ENCODE data around the gene FAM241B.
A peak's percentile ranks its signal among the peaks of the same experiment; 100 is the strongest.

The FAM241B gene

DNA sequence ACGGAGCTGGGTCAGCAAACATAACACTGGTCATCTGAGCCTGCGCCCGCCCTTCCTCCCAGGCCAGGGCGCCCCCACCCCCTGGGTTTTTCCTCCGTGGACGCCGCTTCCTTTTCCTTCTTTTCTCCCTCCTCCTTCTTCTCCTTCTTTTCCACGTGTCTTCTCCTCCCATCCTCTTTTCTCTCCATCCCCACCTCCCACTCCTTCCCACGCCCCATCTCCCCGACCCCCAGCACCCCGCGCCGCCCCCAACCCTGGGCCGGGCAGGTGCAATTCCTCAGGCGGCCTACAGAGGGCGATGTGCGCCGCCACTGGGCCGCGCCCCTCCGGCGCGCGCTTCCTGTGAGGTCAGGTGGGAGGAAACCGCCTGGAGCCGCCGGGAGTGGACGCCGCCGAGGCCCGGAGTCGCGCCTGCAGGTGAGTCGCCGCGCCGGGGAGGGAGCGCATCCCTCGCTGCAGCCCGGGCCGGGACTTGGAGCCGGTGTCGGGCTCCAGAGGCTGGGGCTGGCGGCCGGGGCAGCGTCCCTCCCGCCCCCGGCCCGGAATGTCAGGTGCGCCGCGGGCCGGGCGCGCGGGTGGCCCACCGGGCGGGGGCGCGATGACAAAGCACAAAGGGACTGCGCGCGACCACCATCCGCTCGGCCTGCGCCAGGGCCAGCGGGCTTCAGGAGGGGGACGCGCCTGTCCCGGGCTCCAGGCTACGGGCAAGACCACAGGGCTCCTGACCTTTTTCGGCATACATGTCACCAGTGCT is at the start of gene FAM241B:
TSS of gene FAM241B (plus strand) at position 351 of the 754 bp plus-strand sequence. CDS start 1,497 bp downstream, outside the sequence.
- peak; percentile 70 for DNase-seq

GRCh38 chr10:69580435-69580834 is 49.6 kb upstream of the FAM241B start:
- no peak for DNase-seq

GRCh38 chr10:69583106-69583505 is 46.9 kb upstream of the FAM241B start:
- no peak for DNase-seq

GRCh38 chr10:69584624-69585023 is 45.4 kb upstream of the FAM241B start:
- no peak for DNase-seq

GRCh38 chr10:69588358-69588757 is 41.7 kb upstream of the FAM241B start:
- DNase-seq, result no peak

- no peak for DNase-seq
Observed at GRCh38 chr10:69600761-69601330, 29.2 kb upstream of the FAM241B start.

- DNase-seq, result no peak
Observed at GRCh38 chr10:69609077-69609476, 21.0 kb upstream of the FAM241B start.

- DNase-seq, result no peak
Observed at GRCh38 chr10:69612760-69613159, 17.3 kb upstream of the FAM241B start.

DNA sequence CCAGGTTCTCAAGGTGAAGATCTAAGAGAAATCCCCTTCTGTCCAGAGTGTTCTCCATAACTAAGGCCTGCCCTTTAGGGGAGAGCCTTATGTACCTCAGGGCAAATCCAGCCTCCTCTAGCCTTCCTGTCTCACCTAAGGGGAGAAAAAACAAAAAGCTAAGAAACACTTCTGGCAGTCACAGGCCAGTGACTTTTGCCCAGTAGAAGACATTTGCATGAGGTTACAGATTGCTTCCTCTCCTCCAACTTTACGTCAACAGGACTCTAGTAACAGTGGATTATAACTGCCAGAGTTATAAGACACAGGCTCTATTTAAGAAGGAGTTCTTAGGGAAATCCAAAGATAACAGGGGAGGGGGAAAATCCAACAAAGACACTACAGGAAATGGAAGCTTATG is 15.9 kb upstream of the FAM241B start:
- DNase-seq, result no peak

DNA sequence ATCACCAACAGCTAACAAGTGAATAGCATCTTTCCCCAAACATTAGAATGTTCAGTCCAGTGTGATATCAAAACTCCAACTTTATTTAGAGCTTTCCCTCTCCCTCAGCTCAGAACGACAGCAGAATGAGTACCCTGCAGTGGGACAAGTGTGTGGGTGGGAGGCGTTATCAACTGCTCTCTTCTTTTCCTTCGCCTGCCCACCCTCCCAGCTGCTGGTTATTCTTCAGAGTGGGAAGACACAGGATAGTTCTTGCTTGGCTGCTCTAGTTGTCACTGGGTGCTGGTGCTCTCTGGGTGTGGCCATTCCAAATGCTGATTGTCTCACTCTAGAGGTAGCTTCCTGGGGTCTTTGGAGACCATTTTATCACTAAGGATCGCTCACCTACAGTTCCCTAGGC is 13.7 kb upstream of the FAM241B start:
- no peak for DNase-seq

DNA sequence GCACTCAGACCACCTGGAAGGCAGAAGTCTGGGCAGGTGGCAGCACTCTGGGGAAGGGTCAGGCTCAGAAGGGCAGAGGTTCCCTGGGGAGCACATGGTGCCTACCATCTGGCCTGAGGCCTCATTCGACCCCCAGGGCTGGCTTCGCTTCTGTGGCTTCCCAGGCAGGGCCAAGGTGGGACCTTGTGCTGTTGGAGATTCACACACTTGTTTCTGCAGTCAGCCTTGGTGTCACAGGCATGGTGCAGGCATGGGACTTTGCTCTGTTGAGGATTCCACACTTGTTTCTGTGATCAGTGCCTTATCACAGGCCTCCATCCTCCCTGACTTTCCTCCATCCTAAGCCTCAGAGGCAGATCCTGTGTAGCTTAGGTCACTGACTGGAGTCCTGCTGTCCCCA is 11.3 kb upstream of the FAM241B start:
- no peak for DNase-seq

- DNase-seq, result no peak
Observed at GRCh38 chr10:69619626-69620025, 10.4 kb upstream of the FAM241B start.

DNA sequence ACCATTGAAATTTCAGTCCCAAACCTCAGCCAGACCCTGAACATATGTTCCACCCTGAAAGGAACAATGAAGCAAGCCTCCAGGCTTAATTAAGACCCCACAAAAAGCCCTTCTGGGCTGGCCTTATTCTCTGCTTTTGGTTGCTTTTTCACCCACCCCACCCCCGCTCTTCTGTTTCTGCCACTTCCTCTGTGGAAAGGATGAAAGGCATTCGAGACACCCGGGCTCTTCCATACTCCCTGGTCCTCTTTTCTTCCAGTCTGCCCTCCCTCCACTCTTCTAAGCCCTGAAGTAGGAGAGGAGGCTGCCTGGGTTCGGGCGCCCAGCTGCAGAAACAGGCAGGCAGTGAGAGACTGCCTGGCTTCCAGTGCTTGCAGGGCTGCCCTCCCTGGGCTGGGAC is 9.4 kb upstream of the FAM241B start:
- no peak for DNase-seq

DNA sequence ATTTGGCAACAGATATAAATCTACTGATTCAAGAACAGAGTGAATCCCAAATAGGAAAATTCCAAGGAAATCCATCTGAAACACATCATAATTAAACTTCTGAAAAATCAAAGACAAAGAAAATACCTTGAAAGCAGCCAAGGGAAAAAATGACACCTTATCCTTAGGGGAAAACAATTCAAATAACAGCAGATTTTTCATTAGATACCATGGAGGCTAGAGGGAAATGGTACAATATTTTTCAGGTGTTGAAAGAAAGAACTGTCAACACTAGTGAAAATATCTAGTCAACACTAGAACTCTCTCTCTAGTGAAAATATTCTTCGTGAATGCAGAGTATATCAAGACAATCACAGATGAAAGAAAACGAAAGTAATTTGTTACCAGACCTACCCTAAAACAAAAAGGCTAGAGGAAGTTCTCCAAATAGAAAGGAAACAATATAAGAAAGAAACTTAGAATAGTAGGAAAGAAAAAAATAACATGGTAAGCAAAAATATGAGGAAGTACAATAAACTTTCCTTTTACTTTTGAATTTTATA is 5.7 kb upstream of the FAM241B start:
- no peak for DNase-seq

- no peak for DNase-seq
Observed at GRCh38 chr10:69626826-69627225, 3.2 kb upstream of the FAM241B start.

GRCh38 chr10:69628891-69629290 is 1.2 kb upstream of the FAM241B start:
- DNase-seq, result no peak

- no peak for DNase-seq
Observed at GRCh38 chr10:69629519-69629896, 539 bp upstream of the FAM241B start.

DNA sequence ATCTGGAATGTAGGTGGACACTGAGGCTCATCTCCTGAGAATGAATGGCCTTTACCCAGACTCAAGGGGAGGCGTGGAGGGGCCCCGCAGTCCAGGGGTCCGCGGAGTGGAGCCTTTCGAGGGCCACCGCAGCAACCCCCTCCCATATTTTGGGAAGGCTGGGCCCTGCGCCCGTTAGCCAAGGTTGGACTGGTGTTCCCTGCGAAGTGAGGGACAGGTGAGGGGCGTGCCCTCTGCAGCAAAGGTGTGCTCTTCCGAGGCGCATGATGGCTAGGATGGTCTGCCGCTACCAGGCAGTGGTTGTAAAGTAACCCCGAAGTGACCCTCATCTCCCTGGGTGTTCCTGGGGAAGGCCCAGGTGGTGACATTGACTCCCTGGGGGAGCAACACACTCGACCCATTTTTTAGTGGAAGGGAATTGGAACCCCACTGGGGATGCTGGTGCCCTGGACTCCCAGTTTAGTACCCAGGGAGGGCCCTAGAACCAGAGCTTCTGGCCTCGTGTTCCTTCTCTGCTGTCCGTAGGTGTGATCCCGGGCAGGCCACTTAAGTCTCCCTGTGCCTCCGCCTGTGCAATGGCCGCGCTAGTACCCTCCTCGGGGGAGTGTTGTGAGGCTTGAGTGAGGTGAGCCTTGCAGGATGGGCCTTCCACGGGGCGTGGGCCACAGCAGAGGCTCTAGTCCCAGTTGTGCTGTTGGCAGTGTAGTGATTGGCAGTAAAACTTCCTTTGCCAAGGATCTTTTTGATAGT is 779 bp downstream of the FAM241B start:
- DNase-seq, result no peak

DNA sequence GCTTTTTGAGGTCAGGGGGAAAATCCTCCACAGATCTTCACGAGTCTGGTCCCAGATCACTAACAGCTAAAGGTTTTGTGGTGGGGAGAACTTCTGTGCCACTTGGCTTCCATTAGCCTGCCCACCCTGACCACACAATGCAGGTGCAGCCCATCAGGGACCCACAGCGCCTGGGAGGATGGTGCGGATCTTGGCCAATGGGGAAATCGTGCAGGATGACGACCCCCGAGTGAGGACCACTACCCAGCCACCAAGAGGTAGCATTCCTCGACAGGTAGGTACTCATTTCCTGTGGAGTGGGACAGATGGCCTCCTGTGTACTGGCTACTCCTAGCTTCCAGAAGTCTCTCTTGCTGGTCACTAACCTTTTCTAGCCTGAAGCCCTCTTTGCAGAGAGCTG is 1.5 kb downstream of the FAM241B start:
- no peak for DNase-seq

DNA sequence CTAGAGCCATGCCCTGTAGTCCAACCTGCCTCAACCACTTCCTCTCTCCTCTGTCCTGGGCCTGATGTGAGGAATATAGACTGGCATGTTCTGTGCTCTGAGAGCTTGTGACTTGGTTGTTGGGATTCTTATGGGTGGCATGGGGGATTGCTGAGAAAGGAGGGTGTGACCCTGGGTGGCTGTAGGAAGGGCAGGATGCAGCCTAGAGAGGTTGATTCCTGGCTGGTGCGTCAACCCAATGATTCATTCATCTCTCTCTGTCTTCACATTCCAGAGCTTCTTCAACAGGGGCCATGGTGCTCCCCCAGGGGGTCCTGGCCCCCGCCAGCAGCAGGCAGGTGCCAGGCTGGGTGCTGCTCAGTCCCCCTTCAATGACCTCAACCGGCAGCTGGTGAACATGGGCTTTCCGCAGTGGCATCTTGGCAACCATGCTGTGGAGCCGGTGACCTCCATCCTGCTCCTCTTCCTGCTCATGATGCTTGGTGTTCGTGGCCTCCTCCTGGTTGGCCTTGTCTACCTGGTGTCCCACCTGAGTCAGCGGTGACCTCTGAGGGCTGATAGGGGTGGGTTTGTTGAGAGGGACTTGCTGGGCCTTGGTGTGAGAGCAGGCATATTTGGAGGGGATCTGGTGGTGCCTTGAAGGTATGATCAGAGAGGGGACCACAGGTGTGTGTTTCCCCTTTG is 2.6 kb downstream of the FAM241B start:
- DNase-seq, result no peak

DNA sequence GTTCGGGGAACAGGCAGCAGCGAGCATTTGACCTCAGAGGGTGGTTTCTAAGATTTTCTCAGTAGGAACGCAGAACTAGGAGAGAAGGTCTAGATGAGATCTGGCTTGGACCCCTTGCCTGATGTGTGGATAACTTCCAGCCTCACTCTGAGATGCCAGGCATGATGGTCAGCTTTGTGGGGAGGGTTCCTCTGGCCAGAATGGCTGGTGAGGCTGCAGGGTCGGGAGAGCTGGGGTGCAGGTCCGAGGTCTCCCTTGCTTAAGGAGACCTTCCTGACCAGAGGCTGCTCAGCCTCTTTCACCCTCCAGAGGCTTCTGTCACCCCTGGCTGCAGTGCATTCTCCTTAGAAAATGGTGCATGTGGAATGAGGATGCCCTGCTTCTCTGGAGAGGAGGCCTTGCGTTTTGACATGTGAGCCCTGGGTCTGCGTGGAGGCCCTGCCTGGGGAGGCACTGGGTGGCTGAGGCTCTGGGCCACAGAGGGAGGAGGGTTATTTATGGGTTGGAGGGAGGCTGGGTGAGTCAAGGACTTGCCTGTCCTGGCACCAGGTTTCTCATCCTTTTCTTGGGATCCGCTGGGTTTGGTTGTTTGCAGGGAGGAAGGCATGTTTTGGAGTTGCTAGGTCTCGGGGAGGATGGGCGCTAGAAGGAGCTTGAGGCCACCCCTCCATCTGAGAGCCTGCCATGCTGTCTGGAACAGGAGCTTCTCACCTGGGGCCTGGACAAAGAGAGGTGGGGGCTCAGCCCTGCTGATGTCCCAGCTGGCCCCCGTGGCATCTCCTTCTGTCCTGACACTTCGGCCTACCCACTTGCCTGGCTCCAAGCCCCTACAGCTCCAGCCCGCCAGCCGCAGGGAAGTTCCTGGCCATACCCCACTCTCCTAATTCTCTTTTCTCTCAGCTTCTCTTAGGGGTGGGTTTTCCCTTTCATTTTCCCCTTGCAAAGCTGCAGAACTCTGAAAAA is 3.9 kb downstream of the FAM241B start:
- DNase-seq, result no peak

Measured in hematopoietic multipotent progenitor cell treated with erythropoietin and hydrocortisone succinate and interleukin-3 and kit ligand, for 6 days (in vitro differentiated cells).